GM21367 (cell line): ENCODE measurements around the gene AMT.
"Not testable (repeated sequence)": the region's sequence is repeated elsewhere in the genome, so short reads cannot be mapped to it uniquely, and the experiment has no call there.

Source experiments
- ATAC-seq: cut with Tn5 transposase; IDR thresholded peaks from one replicate; pipeline ENCODE4 v1.9.1; 2021; ENCODE audit not compliant: unreplicated experiment

Gene AMT

DNA sequence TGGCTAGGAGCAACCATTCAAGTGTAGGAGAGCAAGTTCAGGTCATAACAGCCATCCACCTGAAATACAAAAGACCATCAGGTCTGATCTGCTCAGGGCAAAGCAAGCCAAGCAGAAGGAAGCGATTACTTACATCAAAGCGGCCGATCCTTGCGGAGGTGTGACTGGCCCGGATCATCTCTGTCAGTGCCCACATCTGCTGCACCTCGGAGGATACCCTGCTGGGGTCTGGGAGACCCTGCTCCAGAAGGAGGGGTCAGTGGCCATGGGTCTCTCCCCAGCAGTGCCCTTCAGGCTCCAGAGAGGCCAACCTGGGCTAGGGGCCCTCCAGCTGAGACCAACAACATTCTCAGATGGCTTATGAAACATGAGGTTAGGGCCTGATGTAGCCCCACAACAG is 2.5 kb upstream of the AMT start:
- no peak for ATAC-seq

DNA sequence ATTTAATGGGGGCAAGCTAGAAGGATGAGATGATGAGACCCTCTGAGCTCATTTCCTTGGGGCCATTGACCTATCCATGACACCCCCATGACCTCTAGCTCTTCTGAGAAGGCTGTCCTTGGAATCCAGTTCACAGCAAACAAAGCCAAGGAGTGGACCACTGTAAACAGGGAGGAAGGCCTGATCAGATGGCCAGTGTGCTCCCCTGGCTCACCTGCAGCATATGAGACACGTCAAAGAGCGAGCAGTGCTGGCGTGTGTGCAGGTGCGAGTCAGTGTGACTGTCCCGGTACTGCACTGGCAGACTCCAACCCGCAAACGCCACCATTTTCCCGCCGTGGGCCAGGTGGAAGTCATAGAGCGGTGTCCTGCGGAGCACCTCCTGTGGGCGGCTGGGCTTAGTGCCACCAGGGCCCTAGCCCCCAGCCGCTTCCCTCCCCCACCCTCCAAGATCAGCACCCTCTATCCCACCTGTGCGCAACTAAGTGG is 339 bp downstream of the AMT start:
- no peak for ATAC-seq

DNA sequence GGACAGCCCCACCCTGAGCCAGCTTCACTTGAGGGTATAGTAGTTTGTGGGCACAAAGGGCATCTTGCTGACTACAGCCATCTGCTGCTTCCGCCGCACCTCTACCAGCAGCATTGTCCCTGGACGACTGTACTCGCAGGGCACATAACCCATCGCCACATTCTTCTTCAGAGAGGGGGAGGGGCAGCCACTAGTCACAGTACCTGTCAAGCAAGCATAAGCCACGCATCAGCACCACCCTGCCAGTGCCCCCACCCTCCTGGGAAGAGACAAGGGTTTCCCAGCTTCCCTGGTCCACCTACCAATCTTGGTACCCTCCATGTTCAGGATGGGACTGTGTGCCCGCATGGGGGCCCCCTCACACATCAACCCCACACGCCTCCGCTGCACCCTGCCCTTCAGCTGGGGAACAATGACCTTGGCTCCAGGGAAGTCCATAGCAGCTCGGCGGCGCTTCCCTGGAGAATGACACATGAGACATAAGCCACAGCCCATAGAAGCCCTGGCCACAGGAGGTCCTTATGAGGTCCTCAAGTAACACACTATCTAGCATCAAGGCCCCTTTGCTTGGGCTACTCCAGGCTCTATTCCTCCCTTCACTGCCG is 4.7 kb downstream of the AMT start:
- ATAC-seq, result no peak

DNA sequence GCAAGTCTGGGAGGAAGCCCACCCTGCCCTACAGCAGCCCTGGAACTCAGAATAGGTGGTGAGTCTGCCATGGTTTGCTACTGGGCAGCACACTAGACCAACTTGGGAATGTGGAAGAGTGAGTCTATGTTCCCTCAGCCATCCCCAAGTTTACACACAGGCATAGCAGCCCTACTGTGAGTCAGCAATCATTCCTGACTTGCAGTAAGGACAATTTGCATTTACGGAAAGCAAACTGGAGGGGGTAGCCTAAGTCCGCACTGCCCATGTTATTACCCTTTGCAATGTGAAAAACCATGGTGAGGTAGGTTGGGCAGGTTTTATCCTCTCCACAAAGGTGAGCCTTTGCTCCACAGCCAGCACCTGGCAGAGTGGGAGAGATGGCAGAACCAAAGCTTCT is 5.4 kb downstream of the AMT start:
- no peak for ATAC-seq

DNA sequence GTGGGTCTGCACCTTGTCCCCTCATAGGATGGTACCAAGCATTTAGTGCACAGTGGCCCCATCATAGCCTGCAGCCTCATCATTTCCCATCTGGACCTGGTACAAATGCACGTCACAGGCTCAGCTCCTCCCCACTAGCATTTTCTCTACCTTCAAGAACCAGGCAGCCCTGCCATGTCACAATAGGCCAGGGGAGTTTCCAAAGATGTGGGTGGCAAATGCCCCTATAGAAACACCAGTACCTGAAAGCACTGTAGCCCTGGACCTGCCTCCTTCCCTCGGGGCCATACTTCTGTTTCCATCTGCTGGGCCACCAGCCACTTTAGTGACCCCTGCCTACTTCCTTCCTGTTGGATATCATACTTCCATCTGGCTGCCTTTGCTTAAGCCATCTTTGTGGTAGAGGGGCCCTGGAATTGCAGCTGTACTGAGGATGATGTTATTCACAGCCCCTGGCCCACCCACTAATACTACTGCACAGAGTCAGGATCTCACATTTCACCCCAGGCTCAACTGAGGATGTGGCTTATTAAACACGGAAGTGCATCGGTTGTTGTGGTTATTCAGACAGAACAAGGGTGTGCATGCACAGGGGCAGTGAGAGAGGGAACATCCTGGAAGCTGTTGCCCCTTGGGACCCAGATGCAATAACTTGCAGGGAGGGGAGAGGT is 6.2 kb downstream of the AMT start:
- ATAC-seq, result no peak

DNA sequence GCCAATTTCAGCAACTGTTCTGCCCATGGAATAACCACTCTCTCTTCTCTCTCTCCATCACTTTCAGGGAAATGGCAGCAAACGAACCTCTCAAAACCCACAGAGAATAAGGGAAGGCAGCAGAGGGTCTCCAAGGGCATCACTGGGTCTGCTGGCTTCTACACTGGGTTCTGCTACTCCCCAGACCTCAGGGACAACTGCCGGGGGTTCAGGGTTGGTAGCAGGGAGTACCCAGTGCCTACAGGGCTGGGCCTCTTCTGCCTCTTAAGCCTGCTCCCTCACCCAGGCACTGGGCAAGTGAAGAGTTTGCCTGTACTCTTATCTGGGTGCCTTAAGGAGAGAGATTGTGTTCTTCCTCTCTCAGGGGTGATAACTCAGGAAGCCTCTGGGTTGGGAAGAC is 7.5 kb downstream of the AMT start:
- no peak for ATAC-seq

DNA sequence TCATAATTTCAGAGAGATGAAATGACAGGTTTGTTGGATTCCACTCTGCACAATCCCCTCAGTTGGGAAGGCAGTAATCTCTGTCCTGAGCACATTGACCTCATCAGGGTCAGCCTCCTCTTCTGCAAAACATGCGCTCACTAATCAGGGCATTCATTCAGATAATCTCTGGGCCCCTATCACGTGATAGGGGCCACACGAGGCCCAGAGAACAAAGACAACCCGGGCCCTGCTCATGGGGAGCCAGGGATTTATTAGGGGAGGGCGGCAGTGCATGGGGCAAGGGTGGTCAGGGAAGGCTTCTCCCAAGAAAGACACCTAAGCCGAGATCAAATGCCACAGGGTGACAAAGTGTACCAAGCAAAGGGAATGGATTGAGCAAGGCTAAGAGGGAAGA is 8.9 kb downstream of the AMT start:
- no peak for ATAC-seq

DNA sequence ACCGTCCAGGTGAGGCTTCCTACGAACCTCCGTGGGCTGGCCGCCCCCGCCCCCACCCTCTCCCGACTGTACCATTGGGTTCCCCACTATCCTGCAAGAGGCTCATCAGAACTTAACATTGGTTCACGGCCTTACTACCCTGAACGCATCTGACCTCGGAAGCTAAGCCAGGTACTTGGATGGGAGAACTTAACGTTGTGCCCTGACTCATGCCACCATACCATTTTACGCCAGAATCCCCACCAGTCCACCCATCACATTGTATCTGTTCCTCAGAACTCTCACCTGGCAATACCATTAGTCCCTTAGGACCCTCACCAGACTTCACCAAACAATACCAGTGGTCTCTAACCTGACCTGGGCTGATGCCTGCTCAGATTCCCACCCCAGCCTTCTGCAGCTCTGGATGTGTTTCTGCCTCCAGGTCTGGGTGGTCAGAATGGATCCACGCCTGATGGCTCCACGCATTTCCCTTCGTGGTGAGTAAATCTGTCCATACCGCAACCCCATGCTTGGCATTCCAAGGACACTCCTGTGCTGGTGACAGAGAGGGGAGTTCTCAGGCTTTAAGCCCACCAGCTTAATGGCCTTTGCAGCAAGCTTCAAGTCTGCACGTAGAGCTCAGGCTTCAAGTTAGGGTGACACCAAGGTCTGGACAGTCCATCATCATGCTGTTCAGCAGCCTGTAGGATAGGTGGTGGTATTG is 9.5 kb downstream of the AMT start:
- no peak for ATAC-seq

DNA sequence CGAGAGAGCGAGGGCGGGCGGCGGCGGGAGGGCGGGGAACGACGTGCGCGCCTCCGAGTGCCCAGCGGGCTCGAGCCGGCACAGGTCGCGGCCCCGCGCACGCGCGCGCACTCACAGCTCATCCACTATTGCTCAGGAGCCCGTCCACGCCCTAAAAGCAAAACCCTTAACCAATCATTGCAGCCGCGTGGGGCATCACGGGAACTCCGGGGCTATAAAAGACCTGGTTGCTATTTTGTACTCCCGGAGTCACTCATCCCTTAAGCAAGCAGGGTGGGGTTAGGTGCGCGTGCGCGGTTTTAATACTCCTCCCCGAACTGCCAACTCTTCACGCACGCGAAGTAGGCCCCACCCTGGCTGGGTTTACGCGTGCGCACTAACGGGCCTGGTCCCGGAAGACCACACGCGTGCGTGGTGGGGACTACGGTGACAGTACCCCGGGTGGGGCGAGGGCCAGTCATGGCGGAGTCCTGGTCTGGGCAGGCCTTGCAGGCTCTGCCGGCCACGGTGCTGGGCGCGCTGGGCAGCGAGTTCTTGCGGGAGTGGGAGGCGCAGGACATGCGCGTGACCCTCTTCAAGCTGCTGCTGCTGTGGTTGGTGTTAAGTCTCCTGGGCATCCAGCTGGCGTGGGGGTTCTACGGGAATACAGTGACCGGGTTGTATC is 10.2 kb downstream of the AMT start, which contains the start of the genes RHOA and TCTA:
TSS of gene RHOA (minus strand) at position 9 of the 664 bp plus-strand sequence. CDS start 36,387 bp downstream, outside the sequence.
TSS of gene TCTA (plus strand) at position 456 of the 664 bp plus-strand sequence. CDS start at position 460, 4 bp downstream.
- ATAC-seq, result peak; percentile 69

DNA sequence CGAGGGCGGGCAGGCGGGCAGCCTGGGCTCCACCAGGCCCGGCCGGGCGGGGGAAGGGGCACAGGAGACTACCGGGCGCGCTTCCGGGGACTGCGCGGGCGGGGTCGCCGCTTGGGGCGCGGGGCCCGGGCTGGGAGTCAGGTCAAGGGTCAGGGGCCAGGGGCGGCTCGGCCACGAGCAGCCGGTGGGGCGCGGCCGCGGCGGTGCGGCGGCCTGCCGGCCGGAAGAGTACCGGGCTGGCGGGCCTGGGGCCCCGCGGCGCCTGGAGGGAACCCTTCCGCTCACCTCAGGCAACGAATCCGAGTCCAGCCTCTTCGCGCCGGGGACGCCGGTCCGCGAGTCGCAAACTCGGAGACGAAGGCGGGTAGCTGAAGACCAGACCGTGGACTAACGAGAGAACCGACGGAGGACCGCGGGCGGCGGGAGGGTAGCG is 10.7 kb downstream of the AMT start:
- ATAC-seq, result peak; percentile 17

DNA sequence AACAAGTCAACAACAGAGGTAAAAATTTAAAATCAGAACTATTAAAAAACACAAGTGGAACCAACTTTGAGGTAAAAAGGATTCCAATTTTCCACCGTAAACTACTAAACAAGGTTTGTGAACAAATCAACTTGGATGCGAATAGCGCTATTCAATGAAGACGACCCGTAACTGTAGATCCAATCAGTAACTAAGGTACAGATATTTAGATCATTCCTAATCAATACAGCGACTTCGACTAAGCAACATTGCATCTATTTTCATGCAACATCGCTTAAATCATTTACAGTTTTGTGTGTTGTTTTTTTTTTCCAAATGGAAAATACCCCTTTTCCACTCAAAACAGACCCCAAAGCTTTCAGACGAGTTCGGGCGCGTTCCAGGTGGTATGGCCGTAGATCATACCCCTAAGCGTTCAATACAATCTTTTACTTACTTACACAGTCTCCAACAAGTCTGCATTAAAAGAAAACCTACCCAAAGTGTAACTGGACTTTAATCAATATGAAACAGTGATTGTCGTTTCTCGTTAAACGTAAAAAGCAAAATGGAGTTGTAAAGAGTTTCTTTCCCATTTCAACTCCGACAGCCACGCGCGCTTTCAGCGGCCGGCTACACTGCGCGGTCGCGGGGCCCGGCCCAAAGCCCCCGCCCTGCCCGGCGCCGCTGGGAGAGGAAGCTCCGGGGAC is 11.3 kb downstream of the AMT start:
- no peak for ATAC-seq

DNA sequence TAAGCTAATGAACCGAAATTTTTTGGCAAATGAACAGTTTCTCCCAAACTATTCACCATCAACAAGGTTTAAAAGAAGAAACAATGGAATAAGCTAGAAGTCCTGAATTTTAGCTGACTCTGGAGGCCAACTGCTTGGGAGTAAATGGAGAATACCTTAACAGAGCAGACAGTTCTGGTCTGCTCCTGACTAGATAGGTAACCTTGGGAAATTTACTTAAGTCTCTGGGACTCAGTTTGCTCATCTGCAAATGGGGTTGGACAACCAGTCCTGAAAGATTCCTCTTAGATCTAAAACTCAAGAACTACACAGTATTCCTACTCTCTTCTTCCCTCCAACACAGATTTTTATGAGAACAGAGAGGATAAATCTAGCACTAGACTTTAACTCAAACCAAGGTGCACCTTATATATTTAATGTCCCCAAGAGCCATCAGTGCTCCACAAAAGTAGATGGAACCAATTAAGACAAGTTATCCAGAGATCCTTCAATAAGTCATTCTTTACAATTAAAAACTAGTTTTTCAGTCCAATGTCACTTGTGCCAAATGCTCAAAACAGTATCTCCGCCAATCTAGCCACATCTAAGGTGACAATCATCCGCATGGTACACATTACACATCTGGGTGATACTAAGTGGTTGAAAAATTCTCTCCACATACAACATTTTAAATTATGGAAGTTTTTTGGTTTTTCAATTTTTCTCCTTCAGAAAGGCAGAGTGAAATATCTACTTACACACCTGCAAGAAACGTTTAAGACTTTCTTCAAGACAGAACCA is 12.0 kb downstream of the AMT start:
- ATAC-seq, result no peak

DNA sequence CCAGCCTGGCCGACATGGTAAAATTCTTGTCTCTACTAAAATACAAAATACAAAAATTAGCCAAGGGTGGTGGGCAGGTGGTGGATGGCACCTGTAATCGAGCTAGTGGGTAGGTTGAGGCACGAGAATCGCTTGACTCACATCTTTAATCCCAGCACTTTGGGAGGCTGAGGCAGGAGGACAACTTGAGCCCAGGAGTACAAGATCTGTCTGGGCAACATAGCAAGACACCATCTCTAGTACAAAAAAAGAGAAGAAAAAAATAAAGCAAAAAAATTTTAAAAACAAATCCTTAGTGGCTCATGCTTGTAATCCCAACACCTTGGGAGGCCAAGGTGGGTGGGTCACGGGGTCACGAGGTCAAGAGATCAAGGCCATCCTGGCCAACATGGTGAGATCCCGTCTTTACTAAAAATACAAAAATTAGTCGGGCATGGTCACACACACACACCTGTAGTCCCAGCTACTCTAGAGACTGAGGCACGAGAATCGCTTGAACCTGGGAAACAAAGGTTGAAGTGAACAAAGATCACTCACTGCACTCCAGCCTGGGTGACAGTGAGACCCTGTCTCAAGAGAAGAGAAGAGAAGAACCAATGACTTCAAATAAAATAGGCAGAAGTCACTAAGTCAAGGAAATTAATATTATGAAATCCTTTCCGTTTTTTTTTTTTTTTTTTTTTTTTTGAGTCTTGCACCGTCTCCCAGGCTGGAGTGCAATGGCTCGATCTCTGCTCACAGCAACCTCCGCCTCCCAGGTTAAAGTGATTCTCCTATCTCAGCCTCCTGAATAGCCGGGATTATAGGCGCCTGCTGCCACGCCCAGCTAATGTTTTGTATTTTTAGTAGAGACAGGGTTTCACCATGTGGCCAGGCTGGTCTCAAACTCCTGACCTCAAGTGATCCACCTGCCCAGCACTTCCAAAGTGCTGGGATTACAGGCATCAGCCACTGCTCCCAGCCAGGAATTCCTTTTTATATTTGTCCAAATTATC is 15.4 kb downstream of the AMT start:
- no peak for ATAC-seq

DNA sequence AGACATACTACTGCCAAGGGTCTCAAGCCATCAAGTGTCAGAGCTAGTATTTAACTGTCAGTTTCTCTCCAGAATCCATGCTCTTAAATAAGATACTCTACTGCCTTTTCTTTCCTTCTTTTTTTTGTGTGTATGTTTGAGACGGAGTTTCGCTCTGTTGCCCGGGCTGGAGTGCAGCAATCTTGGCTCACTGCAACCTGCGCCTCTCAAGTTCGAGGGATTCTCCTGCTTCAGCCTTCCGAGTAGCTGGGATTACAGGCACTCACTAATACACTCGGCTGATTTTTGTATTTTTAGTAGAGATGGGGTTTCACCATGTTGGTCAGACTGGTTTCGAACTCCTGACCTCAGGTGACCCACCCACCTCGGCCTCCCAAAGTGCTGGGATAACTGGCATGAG is 16.7 kb downstream of the AMT start:
- not testable (repeated sequence) for ATAC-seq

DNA sequence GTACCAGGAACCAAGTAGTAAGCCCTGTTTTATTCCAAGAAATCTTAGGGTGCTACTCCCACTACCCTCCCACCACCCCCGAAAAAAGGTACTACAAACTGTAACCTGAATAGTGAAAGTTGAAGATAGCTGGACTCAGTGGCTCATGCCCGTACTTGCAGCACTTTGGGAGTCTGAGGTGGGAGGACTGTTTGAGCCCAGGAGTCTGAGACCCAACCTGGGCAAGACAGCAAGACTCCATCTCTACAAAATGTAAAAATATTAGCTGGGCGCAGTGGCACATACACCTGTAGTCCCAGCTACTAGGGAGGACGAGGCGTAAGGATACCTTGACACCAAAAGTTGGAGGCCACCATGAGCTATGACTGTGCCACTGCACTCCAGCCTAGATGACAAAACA is 18.4 kb downstream of the AMT start:
- no peak for ATAC-seq

DNA sequence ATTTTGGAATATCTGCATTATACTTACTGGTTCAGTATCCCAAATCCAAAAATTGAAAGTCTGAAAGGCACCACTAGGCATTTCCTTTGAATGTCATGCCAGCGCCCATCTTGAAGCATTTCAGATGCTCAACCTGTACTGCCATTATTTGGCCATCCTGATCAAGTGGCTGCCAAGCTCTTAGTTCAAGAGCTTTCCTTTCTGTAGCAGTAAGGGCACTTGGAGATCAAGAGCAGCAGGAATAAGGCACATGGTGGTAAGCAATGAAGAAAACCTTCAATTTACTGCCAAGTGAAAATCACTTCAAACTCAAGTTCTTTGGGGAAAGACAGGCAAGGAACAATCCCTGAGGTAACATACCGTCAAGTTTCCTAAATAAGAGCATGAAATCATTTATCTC is 20.5 kb downstream of the AMT start:
- ATAC-seq, result no peak

DNA sequence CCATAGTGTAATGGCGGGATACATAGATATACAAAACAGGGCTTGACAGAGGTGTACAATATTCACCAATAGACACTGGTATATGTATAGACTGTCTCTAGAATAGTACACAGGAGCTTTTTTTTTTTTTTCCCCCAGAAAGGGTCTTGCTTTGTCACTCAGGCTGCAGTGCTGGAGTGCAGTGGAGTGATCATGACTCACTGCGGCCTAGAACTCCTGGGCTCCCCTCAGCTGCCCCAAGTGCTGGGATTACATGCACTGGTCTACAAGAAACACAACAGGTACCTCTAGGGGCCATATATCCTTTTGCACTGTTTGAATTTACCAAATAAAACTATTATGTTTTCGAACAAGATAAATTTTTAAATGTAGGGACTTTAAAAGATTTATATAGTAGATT is 22.8 kb downstream of the AMT start:
- ATAC-seq, result no peak

DNA sequence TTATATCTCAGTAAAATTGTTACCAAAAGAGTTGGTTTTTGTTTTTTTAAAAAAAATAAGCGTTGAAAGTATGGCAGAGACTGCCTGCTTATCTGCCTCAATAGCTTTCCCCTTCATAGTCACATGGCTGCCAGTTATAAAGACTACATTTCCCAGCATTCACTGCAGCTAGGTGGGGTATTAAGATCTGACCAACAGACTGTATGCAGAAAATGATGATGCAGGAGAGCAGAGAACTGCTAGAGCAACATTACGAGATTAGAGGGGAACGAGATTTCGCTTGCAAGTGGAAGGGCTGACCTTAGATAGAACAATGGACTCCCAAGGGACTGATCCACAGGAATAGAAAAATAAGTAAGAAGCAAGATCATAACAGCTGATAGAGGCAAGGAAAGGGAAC is 24.8 kb downstream of the AMT start:
- no peak for ATAC-seq

DNA sequence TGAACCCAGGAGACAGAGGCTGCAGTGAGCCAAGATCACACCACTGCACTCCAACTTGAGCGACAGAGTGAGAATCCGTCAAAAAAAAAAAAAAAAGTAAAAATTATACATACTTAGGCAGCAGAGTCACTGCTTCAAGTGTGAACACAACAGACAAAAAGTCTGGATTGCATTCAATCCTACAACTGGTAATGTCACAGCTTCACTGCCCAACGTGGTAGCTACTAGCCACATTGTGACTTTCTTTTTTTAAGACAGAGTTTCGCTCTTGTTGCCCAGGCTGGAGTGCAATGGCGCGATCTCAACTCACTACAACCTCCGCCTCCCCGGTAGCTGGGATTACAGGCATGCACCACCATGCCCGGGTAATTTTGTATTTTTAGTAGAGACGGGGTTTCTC is 31.0 kb downstream of the AMT start:
- ATAC-seq, result not testable (repeated sequence)
